HEK293T (cell line): ENCODE results near the gene CSGALNACT2.

Experiments
- ARNT ChIP-seq: fragments of 450-650 bp; IDR thresholded peaks from 2 replicates; pipeline ENCODE4 v1.6.1; 2017; ENCODE audit warnings: mild to moderate bottlenecking
- BHLHE40 ChIP-seq: fragments of 450-650 bp; IDR thresholded peaks from 2 replicates; pipeline ENCODE4 v1.6.1; 2016; ENCODE audit warnings: mild to moderate bottlenecking, moderate library complexity, borderline replicate concordance
- ELF4 ChIP-seq: fragments of 450-650 bp; IDR thresholded peaks from 2 replicates; pipeline ENCODE4 v1.6.1; 2017; ENCODE audit warnings: antibody characterized with exemption
- FOXK2 ChIP-seq: fragments of 450-650 bp; IDR thresholded peaks from 2 replicates; pipeline ENCODE4 v1.6.1; 2016; ENCODE audit warnings: mild to moderate bottlenecking
- FOXM1 ChIP-seq: fragments of 450-650 bp; IDR thresholded peaks from 2 replicates; pipeline ENCODE4 v1.6.1; 2017; ENCODE audit warnings: mild to moderate bottlenecking, borderline replicate concordance
- HDGF ChIP-seq: fragments of 450-650 bp; IDR thresholded peaks from 2 replicates; pipeline ENCODE4 v1.6.1; 2017; ENCODE audit warnings: antibody characterized with exemption, borderline replicate concordance
- L3MBTL2 ChIP-seq: fragments of 450-650 bp; conservative IDR thresholded peaks from 2 replicates; pipeline ENCODE4 v1.6.1; 2016; ENCODE audit warnings: mild to moderate bottlenecking
- NFRKB ChIP-seq: fragments of 450-650 bp; IDR thresholded peaks from 2 replicates; pipeline ENCODE4 v1.6.1; 2016; ENCODE audit warnings: mild to moderate bottlenecking, moderate library complexity
- SP1 ChIP-seq: fragments of 450-650 bp; IDR thresholded peaks from 2 replicates; pipeline ENCODE4 v1.6.1; 2017
- SUZ12 ChIP-seq: fragments of 450-650 bp; IDR thresholded peaks from 2 replicates; pipeline ENCODE4 v1.6.1; 2016; ENCODE audit warnings: mild to moderate bottlenecking
- TARDBP ChIP-seq: fragments of 450-650 bp; IDR thresholded peaks from 2 replicates; pipeline ENCODE4 v1.6.1; 2016
- ZNF384 ChIP-seq: fragments of 450-650 bp; IDR thresholded peaks from 2 replicates; pipeline ENCODE4 v1.6.1; 2016
- TF ChIP-seq, protein P1 (sequence below): fragments of 450-650 bp; IDR thresholded peaks from 2 replicates; pipeline ENCODE4 v1.6.1; 2016

DNA sequence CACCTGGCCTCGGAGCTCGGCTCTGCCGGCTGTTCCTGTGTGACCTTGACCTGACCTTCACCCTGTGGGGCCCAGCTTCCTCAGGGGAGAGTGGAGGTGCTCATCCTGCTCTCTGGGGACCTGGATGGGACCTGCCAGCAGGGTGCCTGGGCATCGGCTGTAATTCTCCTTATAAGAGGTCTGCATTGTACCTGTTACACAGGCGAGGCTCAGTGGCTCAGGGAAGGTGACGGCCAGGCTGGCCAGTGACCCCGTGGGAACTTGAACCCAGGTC, 32.4 kb upstream of the CSGALNACT2 start:
- TF ChIP-seq, protein P1, sequence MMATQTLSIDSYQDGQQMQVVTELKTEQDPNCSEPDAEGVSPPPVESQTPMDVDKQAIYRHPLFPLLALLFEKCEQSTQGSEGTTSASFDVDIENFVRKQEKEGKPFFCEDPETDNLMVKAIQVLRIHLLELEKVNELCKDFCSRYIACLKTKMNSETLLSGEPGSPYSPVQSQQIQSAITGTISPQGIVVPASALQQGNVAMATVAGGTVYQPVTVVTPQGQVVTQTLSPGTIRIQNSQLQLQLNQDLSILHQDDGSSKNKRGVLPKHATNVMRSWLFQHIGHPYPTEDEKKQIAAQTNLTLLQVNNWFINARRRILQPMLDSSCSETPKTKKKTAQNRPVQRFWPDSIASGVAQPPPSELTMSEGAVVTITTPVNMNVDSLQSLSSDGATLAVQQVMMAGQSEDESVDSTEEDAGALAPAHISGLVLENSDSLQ = no peak
- TF ChIP-seq ARNT (no peak), FOXM1 (no peak), SP1 (no peak), SUZ12 (no peak), ELF4 (no peak), TARDBP (no peak), FOXK2 (no peak), ZNF384 (no peak), BHLHE40 (no peak), HDGF (no peak), L3MBTL2 (no peak), NFRKB (no peak)
